ENCODE measurements around the gene UVSSA. TPM values are rescaled to one million over a fixed set of nuclear protein-coding genes. Genes with fewer than 3 reads are reported as not detected.

The UVSSA gene
- total RNA-seq, 1 experiment from 2014 or later: 40.4 TPM

DNA sequence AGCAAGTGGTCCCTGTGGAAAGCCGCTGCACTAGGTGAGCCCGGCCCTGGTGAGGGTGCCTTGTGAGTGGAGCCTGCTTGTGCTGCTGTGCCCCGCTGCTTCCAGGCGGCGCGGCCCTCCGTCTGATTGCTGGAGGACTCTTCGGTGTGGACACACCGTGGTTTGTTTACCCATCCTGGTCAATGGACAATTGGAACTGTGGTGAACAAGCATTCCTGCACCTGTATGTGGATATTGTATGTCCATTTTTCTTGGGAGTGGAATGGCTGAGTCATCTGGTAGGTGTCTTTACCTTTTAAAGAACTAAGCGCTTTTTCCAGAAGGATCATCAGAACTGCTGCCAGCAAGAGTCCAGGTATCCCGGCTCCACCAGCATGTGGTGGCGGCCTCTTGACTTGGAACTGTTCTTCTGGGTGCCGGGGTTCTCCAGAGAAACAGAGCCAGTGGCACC, 41.7 kb upstream of the UVSSA start (continued):
- TF ChIP-seq, protein P1, sequence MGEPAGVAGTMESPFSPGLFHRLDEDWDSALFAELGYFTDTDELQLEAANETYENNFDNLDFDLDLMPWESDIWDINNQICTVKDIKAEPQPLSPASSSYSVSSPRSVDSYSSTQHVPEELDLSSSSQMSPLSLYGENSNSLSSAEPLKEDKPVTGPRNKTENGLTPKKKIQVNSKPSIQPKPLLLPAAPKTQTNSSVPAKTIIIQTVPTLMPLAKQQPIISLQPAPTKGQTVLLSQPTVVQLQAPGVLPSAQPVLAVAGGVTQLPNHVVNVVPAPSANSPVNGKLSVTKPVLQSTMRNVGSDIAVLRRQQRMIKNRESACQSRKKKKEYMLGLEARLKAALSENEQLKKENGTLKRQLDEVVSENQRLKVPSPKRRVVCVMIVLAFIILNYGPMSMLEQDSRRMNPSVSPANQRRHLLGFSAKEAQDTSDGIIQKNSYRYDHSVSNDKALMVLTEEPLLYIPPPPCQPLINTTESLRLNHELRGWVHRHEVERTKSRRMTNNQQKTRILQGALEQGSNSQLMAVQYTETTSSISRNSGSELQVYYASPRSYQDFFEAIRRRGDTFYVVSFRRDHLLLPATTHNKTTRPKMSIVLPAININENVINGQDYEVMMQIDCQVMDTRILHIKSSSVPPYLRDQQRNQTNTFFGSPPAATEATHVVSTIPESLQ (CRISPR knock-in tag; IDR thresholded peaks at IDR 0.05): no peak
- TF ChIP-seq, protein P2, sequence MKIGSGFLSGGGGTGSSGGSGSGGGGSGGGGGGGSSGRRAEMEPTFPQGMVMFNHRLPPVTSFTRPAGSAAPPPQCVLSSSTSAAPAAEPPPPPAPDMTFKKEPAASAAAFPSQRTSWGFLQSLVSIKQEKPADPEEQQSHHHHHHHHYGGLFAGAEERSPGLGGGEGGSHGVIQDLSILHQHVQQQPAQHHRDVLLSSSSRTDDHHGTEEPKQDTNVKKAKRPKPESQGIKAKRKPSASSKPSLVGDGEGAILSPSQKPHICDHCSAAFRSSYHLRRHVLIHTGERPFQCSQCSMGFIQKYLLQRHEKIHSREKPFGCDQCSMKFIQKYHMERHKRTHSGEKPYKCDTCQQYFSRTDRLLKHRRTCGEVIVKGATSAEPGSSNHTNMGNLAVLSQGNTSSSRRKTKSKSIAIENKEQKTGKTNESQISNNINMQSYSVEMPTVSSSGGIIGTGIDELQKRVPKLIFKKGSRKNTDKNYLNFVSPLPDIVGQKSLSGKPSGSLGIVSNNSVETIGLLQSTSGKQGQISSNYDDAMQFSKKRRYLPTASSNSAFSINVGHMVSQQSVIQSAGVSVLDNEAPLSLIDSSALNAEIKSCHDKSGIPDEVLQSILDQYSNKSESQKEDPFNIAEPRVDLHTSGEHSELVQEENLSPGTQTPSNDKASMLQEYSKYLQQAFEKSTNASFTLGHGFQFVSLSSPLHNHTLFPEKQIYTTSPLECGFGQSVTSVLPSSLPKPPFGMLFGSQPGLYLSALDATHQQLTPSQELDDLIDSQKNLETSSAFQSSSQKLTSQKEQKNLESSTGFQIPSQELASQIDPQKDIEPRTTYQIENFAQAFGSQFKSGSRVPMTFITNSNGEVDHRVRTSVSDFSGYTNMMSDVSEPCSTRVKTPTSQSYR (CRISPR knock-in tag; IDR thresholded peaks at IDR 0.05): no peak
- no peak for TF ChIP-seq SMAD3 (CRISPR knock-in tag; IDR thresholded peaks at IDR 0.05; ENCODE audit: borderline replicate concordance)

- H3K4me3 Mint-ChIP-seq: no peak overlapping the region
- ATAC-seq: no peak
- peaks cover 9% of the 10 kb centered on the region for H3K36me3 Mint-ChIP-seq
- no peaks in the 10 kb centered on the region for H3K27me3 Mint-ChIP-seq (ENCODE audit: low read depth)
- ChIA-PET CTCF (interaction anchor here (1.7 kb wide), 1 partner anchor 20 kb away, joined by 5 read pairs; no protein-coding TSS in a partner anchor), POLR2A (no interaction called here)
- no peak for DNase-seq (ENCODE audit: low spot score)
- peak overlapping the region; percentile 73 for H3K27ac Mint-ChIP-seq
- H3K4me1 Mint-ChIP-seq: peaks cover 30% of the 10 kb centered on the region
- H3K9me3 Mint-ChIP-seq: no peaks in the 10 kb centered on the region
- TF ChIP-seq KAT7 (CRISPR knock-in tag; IDR thresholded peaks at IDR 0.05; ENCODE audit: borderline replicate concordance) (no peak), IRF1 (CRISPR knock-in tag; IDR thresholded peaks at IDR 0.05) (no peak), ZNF317 (CRISPR knock-in tag; IDR thresholded peaks at IDR 0.05; ENCODE audit: borderline replicate concordance, low read depth) (no peak), TEAD4 (CRISPR knock-in tag; IDR thresholded peaks at IDR 0.05) (no peak), CREB1 (CRISPR knock-in tag; IDR thresholded peaks at IDR 0.05) (no peak), GRHL2 (CRISPR knock-in tag; IDR thresholded peaks at IDR 0.05; ENCODE audit: insufficient replicate concordance, severe bottlenecking) (no peak), HMGA2 (CRISPR knock-in tag; IDR thresholded peaks at IDR 0.05) (no peak), IRF2 (CRISPR knock-in tag; IDR thresholded peaks at IDR 0.05; ENCODE audit: borderline replicate concordance, low read depth) (no peak), USF2 (CRISPR knock-in tag; IDR thresholded peaks at IDR 0.05) (no peak), TEAD1 (CRISPR knock-in tag; IDR thresholded peaks at IDR 0.05) (no peak), CDX4 (CRISPR knock-in tag; IDR thresholded peaks at IDR 0.05; ENCODE audit: borderline replicate concordance) (no peak), MXD4 (CRISPR knock-in tag; IDR thresholded peaks at IDR 0.05; ENCODE audit: borderline replicate concordance) (no peak)
- TF ChIP-seq, protein P3, sequence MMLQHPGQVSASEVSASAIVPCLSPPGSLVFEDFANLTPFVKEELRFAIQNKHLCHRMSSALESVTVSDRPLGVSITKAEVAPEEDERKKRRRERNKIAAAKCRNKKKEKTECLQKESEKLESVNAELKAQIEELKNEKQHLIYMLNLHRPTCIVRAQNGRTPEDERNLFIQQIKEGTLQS (CRISPR knock-in tag; conservative IDR thresholded peaks at IDR 0.05): no peak
- TF ChIP-seq, protein P4, sequence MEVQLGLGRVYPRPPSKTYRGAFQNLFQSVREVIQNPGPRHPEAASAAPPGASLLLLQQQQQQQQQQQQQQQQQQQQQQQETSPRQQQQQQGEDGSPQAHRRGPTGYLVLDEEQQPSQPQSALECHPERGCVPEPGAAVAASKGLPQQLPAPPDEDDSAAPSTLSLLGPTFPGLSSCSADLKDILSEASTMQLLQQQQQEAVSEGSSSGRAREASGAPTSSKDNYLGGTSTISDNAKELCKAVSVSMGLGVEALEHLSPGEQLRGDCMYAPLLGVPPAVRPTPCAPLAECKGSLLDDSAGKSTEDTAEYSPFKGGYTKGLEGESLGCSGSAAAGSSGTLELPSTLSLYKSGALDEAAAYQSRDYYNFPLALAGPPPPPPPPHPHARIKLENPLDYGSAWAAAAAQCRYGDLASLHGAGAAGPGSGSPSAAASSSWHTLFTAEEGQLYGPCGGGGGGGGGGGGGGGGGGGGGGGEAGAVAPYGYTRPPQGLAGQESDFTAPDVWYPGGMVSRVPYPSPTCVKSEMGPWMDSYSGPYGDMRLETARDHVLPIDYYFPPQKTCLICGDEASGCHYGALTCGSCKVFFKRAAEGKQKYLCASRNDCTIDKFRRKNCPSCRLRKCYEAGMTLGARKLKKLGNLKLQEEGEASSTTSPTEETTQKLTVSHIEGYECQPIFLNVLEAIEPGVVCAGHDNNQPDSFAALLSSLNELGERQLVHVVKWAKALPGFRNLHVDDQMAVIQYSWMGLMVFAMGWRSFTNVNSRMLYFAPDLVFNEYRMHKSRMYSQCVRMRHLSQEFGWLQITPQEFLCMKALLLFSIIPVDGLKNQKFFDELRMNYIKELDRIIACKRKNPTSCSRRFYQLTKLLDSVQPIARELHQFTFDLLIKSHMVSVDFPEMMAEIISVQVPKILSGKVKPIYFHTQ (CRISPR knock-in tag; IDR thresholded peaks at IDR 0.05): no peak
- TF ChIP-seq, protein P5, sequence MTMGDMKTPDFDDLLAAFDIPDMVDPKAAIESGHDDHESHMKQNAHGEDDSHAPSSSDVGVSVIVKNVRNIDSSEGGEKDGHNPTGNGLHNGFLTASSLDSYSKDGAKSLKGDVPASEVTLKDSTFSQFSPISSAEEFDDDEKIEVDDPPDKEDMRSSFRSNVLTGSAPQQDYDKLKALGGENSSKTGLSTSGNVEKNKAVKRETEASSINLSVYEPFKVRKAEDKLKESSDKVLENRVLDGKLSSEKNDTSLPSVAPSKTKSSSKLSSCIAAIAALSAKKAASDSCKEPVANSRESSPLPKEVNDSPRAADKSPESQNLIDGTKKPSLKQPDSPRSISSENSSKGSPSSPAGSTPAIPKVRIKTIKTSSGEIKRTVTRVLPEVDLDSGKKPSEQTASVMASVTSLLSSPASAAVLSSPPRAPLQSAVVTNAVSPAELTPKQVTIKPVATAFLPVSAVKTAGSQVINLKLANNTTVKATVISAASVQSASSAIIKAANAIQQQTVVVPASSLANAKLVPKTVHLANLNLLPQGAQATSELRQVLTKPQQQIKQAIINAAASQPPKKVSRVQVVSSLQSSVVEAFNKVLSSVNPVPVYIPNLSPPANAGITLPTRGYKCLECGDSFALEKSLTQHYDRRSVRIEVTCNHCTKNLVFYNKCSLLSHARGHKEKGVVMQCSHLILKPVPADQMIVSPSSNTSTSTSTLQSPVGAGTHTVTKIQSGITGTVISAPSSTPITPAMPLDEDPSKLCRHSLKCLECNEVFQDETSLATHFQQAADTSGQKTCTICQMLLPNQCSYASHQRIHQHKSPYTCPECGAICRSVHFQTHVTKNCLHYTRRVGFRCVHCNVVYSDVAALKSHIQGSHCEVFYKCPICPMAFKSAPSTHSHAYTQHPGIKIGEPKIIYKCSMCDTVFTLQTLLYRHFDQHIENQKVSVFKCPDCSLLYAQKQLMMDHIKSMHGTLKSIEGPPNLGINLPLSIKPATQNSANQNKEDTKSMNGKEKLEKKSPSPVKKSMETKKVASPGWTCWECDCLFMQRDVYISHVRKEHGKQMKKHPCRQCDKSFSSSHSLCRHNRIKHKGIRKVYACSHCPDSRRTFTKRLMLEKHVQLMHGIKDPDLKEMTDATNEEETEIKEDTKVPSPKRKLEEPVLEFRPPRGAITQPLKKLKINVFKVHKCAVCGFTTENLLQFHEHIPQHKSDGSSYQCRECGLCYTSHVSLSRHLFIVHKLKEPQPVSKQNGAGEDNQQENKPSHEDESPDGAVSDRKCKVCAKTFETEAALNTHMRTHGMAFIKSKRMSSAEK (CRISPR knock-in tag; IDR thresholded peaks at IDR 0.05; ENCODE audit: borderline replicate concordance): no peak
These were observed 41.1 kb upstream of the UVSSA start for GRCh38 chr4:1305781-1306455.
